HUES48 (cell line): ENCODE data around the gene BCAR3.
"Not testable (repeated sequence)": the region's sequence is repeated elsewhere in the genome, so short reads cannot be mapped to it uniquely, and the experiment has no call there.

Experiments used
- H3K27ac ChIP-seq: one replicate; pipeline ENCODE4 v1.7.0; 2013; ENCODE audit warnings: low read depth, low read length, inconsistent platforms
- H3K27me3 ChIP-seq: 2 replicates; pipeline ENCODE4 v1.6.1; 2013; ENCODE audit warnings: mild to moderate bottlenecking, low read length; ENCODE audit not compliant: control insufficient read depth, insufficient read depth
- H3K36me3 ChIP-seq: 2 replicates; pipeline ENCODE4 v1.6.1; 2013; ENCODE audit warnings: low read length; ENCODE audit not compliant: control insufficient read depth, insufficient read depth
- H3K4me1 ChIP-seq: 2 replicates; pipeline ENCODE4 v1.6.1; 2013; ENCODE audit warnings: mild to moderate bottlenecking, low read length; ENCODE audit not compliant: control insufficient read depth, insufficient read depth
- H3K4me3 ChIP-seq: 2 replicates; pipeline ENCODE4 v1.5.1; 2013; ENCODE audit warnings: mild to moderate bottlenecking, low read depth, low read length
- H3K9ac ChIP-seq: 2 replicates; pipeline ENCODE4 v1.6.1; 2013; ENCODE audit warnings: mild to moderate bottlenecking, low read depth, low read length, moderate library complexity
- H3K9me3 ChIP-seq: 2 replicates; pipeline ENCODE4 v1.6.1; 2013; ENCODE audit warnings: low read length; ENCODE audit not compliant: control insufficient read depth, insufficient read depth

BCAR3 gene

GRCh38 chr1:93704052-93704451 is 22.4 kb upstream of the BCAR3 start:
- Histone ChIP-seq H3K4me1 (peaks cover 12% of the 10 kb centered on the region), H3K27me3 (no peaks in the 10 kb centered on the region), H3K9ac (no peak overlapping the region), H3K27ac (no peak overlapping the region), H3K4me3 (no peak overlapping the region), H3K36me3 (no peaks in the 10 kb centered on the region), H3K9me3 (no peaks in the 10 kb centered on the region)

GRCh38 chr1:93703643-93704042 is 22.0 kb upstream of the BCAR3 start:
- H3K4me1 ChIP-seq, result peaks cover 12% of the 10 kb centered on the region
- H3K27me3 ChIP-seq, result no peaks in the 10 kb centered on the region
- no peak overlapping the region for H3K27ac ChIP-seq

GRCh38 chr1:93702828-93703183 is 21.2 kb upstream of the BCAR3 start:
- H3K4me3 ChIP-seq, result no peak overlapping the region
- no peaks in the 10 kb centered on the region for H3K27me3 ChIP-seq
- no peaks in the 10 kb centered on the region for H3K36me3 ChIP-seq
- no peak overlapping the region for H3K9ac ChIP-seq
- H3K4me1 ChIP-seq, result peaks cover 12% of the 10 kb centered on the region
- H3K27ac ChIP-seq, result no peak overlapping the region
- no peaks in the 10 kb centered on the region for H3K9me3 ChIP-seq

More at GRCh38 chr1:93703643-93704042, 22.0 kb upstream of the BCAR3 start:
- Histone ChIP-seq H3K36me3 (no peaks in the 10 kb centered on the region), H3K4me3 (no peak overlapping the region), H3K9me3 (no peaks in the 10 kb centered on the region), H3K9ac (no peak overlapping the region)

GRCh38 chr1:93702111-93702827 is 20.6 kb upstream of the BCAR3 start:
- no peaks in the 10 kb centered on the region for H3K36me3 ChIP-seq
- no peak overlapping the region for H3K9ac ChIP-seq
- no peaks in the 10 kb centered on the region for H3K9me3 ChIP-seq
- H3K4me1 ChIP-seq, result peaks cover 12% of the 10 kb centered on the region
- H3K27me3 ChIP-seq, result no peaks in the 10 kb centered on the region
- no peak overlapping the region for H3K27ac ChIP-seq
- H3K4me3 ChIP-seq, result no peak overlapping the region

GRCh38 chr1:93701629-93702028 is 20.0 kb upstream of the BCAR3 start:
- Histone ChIP-seq H3K4me3 (no peak overlapping the region), H3K4me1 (peaks cover 12% of the 10 kb centered on the region), H3K27ac (no peak overlapping the region), H3K27me3 (no peaks in the 10 kb centered on the region), H3K9ac (no peak overlapping the region), H3K36me3 (no peaks in the 10 kb centered on the region), H3K9me3 (no peaks in the 10 kb centered on the region)

- Histone ChIP-seq H3K4me3 (no peak overlapping the region), H3K4me1 (peaks cover 6% of the 10 kb centered on the region), H3K9ac (no peak overlapping the region), H3K27ac (no peak overlapping the region), H3K36me3 (no peaks in the 10 kb centered on the region), H3K9me3 (no peaks in the 10 kb centered on the region), H3K27me3 (no peaks in the 10 kb centered on the region)
Measured at GRCh38 chr1:93700532-93701469, 19.2 kb upstream of the BCAR3 start.

- no peak overlapping the region for H3K9ac ChIP-seq
- H3K36me3 ChIP-seq, result no peaks in the 10 kb centered on the region
- H3K9me3 ChIP-seq, result no peaks in the 10 kb centered on the region
- H3K27me3 ChIP-seq, result no peaks in the 10 kb centered on the region
- H3K27ac ChIP-seq, result no peak overlapping the region
- no peaks in the 10 kb centered on the region for H3K4me1 ChIP-seq
- no peak overlapping the region for H3K4me3 ChIP-seq
Measured at GRCh38 chr1:93699503-93700168, 18.0 kb upstream of the BCAR3 start.

GRCh38 chr1:93699049-93699384 is 17.4 kb upstream of the BCAR3 start:
- Histone ChIP-seq H3K36me3 (no peaks in the 10 kb centered on the region), H3K4me3 (no peak overlapping the region), H3K9me3 (no peaks in the 10 kb centered on the region), H3K27ac (no peak overlapping the region), H3K4me1 (no peaks in the 10 kb centered on the region), H3K9ac (no peak overlapping the region), H3K27me3 (no peaks in the 10 kb centered on the region)

GRCh38 chr1:93698329-93699048 is 16.9 kb upstream of the BCAR3 start:
- Histone ChIP-seq H3K36me3 (no peaks in the 10 kb centered on the region), H3K27ac (no peak overlapping the region), H3K27me3 (no peaks in the 10 kb centered on the region), H3K9ac (no peak overlapping the region), H3K4me3 (no peak overlapping the region), H3K9me3 (no peaks in the 10 kb centered on the region), H3K4me1 (no peaks in the 10 kb centered on the region)

GRCh38 chr1:93697566-93697965 is 15.9 kb upstream of the BCAR3 start:
- not testable (repeated sequence) for H3K36me3 ChIP-seq, H3K4me1 ChIP-seq, H3K4me3 ChIP-seq, H3K9ac ChIP-seq, H3K27ac ChIP-seq, H3K9me3 ChIP-seq, H3K27me3 ChIP-seq
